Neural crest cell (in vitro differentiated cells): ENCODE measurements around the gene YARS1. TPM values are rescaled to one million over a fixed set of nuclear protein-coding genes. Genes with fewer than 3 reads are reported as not detected.
"Not testable (repeated sequence)": the region's sequence is repeated elsewhere in the genome, so short reads cannot be mapped to it uniquely, and the experiment has no call there.

Experiments used
- DNase-seq: peaks from one replicate; pipeline ENCODE4 v3.0.0; 2021; ENCODE audit warnings: low read depth, mixed read lengths, low spot score
- H3K27ac Mint-ChIP-seq: one replicate; pipeline ENCODE4 v1.8.0; 2021; ENCODE audit warnings: mild to moderate bottlenecking, mixed read lengths; ENCODE audit not compliant: unreplicated experiment
- H3K27me3 Mint-ChIP-seq: 2 replicates; pipeline ENCODE4 v1.8.0; 2021; ENCODE audit warnings: low read depth, mild to moderate bottlenecking, mixed read lengths
- H3K36me3 Mint-ChIP-seq: 2 replicates; pipeline ENCODE4 v1.8.0; 2021; ENCODE audit warnings: low read depth, mild to moderate bottlenecking, mixed read lengths
- H3K4me1 Mint-ChIP-seq: 2 replicates; pipeline ENCODE4 v1.8.0; 2021; ENCODE audit warnings: mixed read lengths
- H3K4me3 Mint-ChIP-seq: one replicate; pipeline ENCODE4 v1.8.0; 2021; ENCODE audit warnings: mild to moderate bottlenecking, mixed read lengths
- H3K9me3 Mint-ChIP-seq: 2 replicates; pipeline ENCODE4 v1.8.0; 2021; ENCODE audit warnings: mixed read lengths
- total RNA-seq: library from RNA; stranded (reverse); gene quantifications from 2 replicates; pipeline ENCODE4 v1.2.1, GENCODE V29; 2021
- TF ChIP-seq, protein P1 (sequence below): fragments of 200-600 bp; sonication (generic); conservative IDR thresholded peaks from 2 replicates; pipeline ENCODE4 v1.5.0; 2021; ENCODE audit warnings: antibody characterized with exemption, mild to moderate bottlenecking

The YARS1 gene
- total RNA-seq, 1 donor from 2014 or later = 140 TPM

DNA sequence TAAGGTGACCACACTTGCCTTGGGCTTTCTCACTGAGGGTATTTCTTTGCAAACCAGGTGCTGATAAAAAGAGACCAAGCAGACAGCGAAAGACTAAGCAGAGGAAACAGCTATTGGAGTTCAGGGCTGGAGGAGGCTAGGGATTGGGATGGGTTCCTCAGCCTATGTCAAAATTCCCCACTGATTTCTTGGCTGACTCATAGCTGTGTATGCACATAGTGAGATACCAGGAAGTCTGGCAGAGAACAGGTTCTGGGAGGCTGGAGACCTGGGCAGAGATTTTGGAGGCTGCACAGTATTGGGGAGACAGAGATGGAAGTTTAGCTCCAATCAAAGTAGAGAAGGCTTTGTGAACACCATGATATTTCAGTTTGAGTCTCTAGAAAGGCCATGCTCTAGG, 25.3 kb downstream of the YARS1 start:
- no peaks in the 10 kb centered on the region for H3K27me3 Mint-ChIP-seq
- peaks cover 2% of the 10 kb centered on the region for H3K4me1 Mint-ChIP-seq
- TF ChIP-seq, protein P1, sequence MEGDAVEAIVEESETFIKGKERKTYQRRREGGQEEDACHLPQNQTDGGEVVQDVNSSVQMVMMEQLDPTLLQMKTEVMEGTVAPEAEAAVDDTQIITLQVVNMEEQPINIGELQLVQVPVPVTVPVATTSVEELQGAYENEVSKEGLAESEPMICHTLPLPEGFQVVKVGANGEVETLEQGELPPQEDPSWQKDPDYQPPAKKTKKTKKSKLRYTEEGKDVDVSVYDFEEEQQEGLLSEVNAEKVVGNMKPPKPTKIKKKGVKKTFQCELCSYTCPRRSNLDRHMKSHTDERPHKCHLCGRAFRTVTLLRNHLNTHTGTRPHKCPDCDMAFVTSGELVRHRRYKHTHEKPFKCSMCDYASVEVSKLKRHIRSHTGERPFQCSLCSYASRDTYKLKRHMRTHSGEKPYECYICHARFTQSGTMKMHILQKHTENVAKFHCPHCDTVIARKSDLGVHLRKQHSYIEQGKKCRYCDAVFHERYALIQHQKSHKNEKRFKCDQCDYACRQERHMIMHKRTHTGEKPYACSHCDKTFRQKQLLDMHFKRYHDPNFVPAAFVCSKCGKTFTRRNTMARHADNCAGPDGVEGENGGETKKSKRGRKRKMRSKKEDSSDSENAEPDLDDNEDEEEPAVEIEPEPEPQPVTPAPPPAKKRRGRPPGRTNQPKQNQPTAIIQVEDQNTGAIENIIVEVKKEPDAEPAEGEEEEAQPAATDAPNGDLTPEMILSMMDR = no peak
- no peak for DNase-seq
- H3K36me3 Mint-ChIP-seq = peaks cover 22% of the 10 kb centered on the region
- H3K4me3 Mint-ChIP-seq = no peak overlapping the region
- H3K9me3 Mint-ChIP-seq = no peaks in the 10 kb centered on the region
- H3K27ac Mint-ChIP-seq = no peak overlapping the region

GRCh38 chr1:32789356-32789755, 27.8 kb downstream of the YARS1 start:
- not testable (repeated sequence) for H3K4me1 Mint-ChIP-seq, H3K27me3 Mint-ChIP-seq, H3K9me3 Mint-ChIP-seq

GRCh38 chr1:32786856-32787255, 30.3 kb downstream of the YARS1 start:
- Mint-ChIP-seq H3K27me3 (no peaks in the 10 kb centered on the region), H3K4me3 (no peak overlapping the region), H3K36me3 (peaks cover 9% of the 10 kb centered on the region), H3K9me3 (no peaks in the 10 kb centered on the region), H3K4me1 (peaks cover 7% of the 10 kb centered on the region), H3K27ac (peak overlapping the region; percentile 53)
- DNase-seq = no peak
- TF ChIP-seq, protein P1 = peak; percentile 62

More at GRCh38 chr1:32789356-32789755, 27.8 kb downstream of the YARS1 start:
- peaks cover 19% of the 10 kb centered on the region for H3K36me3 Mint-ChIP-seq
- not testable (repeated sequence) for H3K27ac Mint-ChIP-seq, DNase-seq, H3K4me3 Mint-ChIP-seq

GRCh38 chr1:32784817-32785216, 32.3 kb downstream of the YARS1 start:
- Mint-ChIP-seq H3K4me1 (peaks cover 7% of the 10 kb centered on the region), H3K4me3 (no peak overlapping the region), H3K27ac (no peak overlapping the region), H3K27me3 (no peaks in the 10 kb centered on the region), H3K9me3 (no peaks in the 10 kb centered on the region), H3K36me3 (peaks cover 6% of the 10 kb centered on the region)
- TF ChIP-seq, protein P1 = no peak
- no peak for DNase-seq

GRCh38 chr1:32783851-32784250, 33.3 kb downstream of the YARS1 start:
- H3K36me3 Mint-ChIP-seq = peaks cover 6% of the 10 kb centered on the region
- TF ChIP-seq, protein P1 = no peak
- peaks cover 7% of the 10 kb centered on the region for H3K4me1 Mint-ChIP-seq
- H3K27me3 Mint-ChIP-seq = no peaks in the 10 kb centered on the region
- DNase-seq = no peak
- no peak overlapping the region for H3K27ac Mint-ChIP-seq
- no peak overlapping the region for H3K4me3 Mint-ChIP-seq
- no peaks in the 10 kb centered on the region for H3K9me3 Mint-ChIP-seq

- Mint-ChIP-seq H3K27ac (no peak overlapping the region), H3K36me3 (peaks cover 6% of the 10 kb centered on the region), H3K4me1 (peaks cover 7% of the 10 kb centered on the region), H3K9me3 (no peaks in the 10 kb centered on the region), H3K4me3 (no peak overlapping the region), H3K27me3 (no peaks in the 10 kb centered on the region)
- DNase-seq = no peak
- TF ChIP-seq, protein P1 = no peak
Observed at GRCh38 chr1:32782086-32782485, 35.1 kb downstream of the YARS1 start.
